DMS79 treated with DMSO at 0.1 percent for 48 hours (cell line): Measurements from ENCODE around the gene HMGA1.

Source experiments
- DNase-seq: peaks from one replicate; lab custom pipeline; 2025; lab: John Stamatoyannopoulos, UW

The HMGA1 gene

DNA sequence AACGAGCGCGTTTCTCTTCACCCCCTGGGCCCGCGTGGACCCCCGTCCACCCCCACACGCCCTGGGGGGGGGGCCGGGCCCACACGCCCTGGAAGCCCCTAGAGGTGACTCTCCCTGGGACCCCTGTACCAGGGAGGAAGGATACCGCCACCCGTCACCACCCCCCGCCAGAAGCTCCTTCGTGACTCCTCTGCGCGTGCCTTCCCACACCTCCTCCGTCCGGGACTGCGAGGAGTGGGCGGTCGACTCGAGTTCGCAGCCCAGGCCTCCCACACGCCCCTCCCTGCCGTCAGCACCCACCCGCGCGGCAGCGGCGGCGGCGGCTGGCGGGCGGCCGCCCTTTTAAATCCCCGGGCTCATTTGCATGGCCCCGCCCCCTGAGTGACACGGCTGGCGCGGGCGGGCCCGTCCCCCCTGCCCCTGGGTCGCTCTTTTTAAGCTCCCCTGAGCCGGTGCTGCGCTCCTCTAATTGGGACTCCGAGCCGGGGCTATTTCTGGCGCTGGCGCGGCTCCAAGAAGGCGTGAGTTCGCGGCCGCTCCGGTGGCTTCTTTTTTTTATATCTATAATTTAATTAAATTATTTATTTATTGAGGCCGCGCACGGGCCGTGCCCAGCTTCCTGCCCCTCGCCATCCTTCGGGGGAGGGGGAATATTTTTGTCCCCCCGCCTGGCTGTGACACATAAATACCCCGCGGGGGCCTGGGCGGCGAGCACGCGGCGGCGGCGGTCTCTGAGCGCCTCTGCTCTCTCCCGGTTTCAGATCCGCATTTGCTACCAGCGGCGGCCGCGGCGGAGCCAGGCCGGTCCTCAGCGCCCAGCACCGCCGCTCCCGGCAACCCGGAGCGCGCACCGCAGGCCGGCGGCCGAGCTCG lies at the start of gene HMGA1:
Gene HMGA1, plus strand, starts transcription at position 431 of the 873 bp plus-strand sequence. CDS start 3,908 bp downstream, outside the sequence.
- DNase-seq, result peak; percentile 79

GRCh38 chr6:34189806-34190503 lies 46.7 kb upstream of the HMGA1 start:
- DNase-seq, result no peak

DNA sequence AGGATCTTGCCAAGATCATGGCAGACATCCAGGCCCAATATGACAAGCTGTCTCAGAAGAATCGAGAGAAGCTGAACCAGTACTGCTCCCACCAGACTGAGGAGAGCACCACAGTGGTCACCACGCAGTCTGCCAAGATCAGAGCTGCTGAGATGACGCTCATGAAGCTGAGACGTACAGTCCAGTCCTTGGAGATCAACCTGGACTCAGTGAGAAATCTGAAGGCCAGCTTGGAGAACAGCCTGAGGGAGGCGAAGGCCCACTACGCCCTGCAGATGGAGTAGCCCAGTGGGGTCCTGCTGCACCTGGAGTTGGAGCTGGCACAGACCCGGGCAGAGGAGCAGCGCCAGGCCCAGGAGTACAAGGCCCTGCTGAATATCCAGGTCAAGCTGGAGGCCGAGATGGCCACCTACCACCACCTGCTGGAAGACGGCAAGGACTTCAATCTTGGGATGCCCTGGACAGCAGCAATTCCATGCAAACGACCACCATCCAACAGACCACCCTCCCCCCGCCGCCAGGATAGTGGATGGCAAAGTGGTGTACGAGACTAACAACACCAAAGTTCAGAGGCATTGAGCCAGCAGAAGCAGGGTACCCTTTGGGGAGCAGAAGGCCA lies 46.1 kb upstream of the HMGA1 start:
- DNase-seq, result no peak

DNA sequence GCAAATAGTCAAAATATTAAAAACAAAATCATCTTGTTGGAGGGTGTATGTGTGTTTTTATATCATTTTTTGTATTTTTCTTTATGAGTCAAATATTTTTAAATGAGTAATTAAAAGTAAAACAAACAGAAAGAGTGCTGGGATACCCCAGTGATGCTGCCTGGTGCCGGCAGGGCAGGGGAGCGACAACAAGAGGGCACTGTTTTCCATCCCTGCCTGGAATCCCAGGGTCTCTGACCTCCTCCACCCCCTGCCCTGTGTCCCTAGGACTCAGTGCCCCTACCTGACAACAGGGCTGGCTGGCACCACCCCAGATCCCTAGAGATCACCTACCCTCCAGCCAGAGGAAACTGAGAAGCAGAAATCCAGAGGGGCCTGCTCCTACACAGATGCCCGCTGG lies 41.9 kb upstream of the HMGA1 start:
- DNase-seq, result no peak

DNA sequence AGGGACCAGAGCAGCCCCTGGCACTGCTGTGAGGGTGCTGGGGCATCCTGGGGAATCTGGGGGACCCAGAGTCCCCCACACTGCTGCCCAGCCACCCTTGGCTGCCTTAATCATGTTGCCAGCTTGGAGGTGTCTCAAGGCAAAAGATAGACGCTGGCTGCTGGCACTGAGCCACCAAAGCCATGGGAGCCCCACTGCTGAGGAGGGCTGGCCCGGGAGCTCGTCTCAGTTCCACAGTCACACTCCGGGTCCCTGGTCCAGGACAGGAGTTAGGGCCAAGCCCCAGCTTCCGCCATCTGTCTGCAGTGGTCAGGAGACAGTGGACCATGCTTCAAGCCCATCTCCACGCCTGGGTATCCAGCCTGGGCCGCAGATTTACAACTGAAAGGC lies 41.0 kb upstream of the HMGA1 start:
- no peak for DNase-seq

- DNase-seq, result peak; percentile 51
Measured at GRCh38 chr6:34196116-34196832, 40.4 kb upstream of the HMGA1 start.

DNA sequence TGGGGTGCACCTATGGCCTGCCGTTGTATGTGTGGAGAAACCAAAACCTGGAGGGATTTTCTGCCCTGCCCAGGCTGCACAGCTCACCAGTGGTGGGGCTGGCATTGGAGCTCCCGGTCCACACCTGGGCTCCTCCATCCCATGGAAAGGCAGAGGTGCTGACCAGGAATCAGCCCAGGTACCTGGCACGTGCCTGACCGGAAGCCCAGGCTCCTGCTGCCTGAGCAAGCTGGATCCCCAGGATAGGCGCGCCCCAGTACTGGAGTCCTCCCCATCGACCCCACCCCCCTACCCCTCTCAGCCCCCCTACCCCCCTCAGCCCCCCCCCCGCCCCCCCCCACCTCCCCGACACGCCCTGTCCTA lies 39.9 kb upstream of the HMGA1 start:
- no peak for DNase-seq

- DNase-seq, result no peak
Measured at GRCh38 chr6:34200340-34200971, 36.2 kb upstream of the HMGA1 start.

DNA sequence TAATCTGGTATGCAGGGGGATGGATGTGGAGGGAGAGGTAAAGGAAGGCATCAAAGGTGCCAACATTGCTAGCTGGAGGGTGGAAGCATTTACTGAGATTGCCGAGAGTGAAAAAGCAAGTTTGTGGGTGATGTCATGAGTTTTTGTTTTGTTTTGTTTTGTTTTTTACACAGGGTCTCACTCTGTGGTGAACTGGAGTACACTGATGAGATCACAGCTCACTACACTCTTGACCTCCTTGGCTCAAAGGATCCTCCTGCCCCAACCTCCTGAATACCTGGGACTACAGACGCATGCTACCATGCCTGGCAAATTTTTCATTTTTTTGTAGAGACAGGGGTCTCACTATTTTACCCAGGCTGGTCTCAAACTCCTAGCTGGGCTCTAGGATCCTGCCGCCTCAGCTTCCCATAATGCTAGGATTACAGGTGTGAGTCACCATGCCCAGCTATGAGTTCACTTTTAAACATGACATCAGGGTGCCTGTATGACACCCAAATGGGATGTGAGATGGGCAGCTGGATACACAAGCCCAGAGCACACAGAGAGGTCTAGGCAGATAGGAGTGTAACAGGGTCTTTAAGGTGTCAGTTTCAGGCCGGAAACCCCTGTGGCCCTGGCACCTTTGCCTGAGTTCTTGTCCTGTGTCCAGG lies 35.1 kb upstream of the HMGA1 start:
- no peak for DNase-seq

GRCh38 chr6:34202329-34203201 lies 34.1 kb upstream of the HMGA1 start:
- DNase-seq, result no peak

- no peak for DNase-seq
Measured at GRCh38 chr6:34204693-34205092, 32.0 kb upstream of the HMGA1 start.

GRCh38 chr6:34205466-34205865 lies 31.2 kb upstream of the HMGA1 start:
- no peak for DNase-seq

GRCh38 chr6:34205916-34206315 lies 30.8 kb upstream of the HMGA1 start:
- DNase-seq, result no peak

GRCh38 chr6:34206726-34207125 lies 29.9 kb upstream of the HMGA1 start:
- DNase-seq, result no peak

DNA sequence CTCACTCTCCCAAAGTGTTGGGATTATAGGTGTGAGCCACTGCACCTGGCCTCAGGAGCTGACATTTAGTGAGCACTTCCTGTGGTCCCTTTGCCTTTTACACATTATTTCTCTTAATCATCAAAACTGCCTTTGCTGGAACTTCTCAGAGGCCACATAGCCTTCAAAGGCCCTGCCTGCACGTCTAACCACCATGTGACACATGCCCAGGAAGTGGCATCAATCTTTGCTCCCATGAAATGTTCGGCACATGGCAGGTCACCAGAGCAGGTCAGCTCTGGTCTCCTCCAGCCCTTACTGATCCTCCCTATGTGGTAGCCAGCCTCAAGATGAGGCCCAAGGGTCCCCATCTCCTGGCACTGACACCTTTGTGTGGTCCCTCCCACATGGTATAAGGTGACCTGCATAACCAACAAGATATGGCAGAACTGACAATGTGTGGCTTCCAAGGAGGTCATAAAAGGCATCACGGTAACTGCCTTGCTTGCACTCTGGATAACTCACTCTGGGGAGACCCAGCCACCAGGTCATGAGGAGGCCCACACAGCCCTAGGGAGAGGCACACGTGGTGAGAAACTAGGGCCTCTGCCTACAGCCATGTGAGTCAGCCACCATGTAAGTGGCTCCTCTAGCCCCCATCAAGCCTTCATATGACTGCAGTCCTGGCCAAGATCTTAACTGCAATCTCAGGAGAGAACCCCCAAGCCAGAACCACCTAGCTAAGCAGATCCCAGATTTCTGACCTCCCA lies 28.8 kb upstream of the HMGA1 start:
- DNase-seq, result no peak

DNA sequence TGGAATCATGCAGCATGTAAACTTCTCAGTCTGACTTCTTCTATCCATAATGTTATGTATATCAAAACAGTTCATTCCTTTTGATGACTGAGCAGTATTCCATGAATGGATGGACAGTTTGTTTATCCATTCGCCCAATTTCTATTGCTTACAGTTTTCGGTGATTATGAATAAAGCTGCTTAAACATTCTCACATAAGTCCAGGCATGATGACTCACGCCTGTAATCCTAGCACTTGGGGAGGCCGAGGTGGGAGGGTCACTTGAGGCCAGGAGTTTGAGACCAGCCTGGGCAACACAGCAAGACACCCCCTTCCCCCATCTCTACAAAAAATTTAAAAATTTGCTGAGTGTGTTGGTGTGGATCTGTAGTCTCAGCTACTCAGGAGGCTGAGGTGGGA lies 22.9 kb upstream of the HMGA1 start:
- no peak for DNase-seq

DNA sequence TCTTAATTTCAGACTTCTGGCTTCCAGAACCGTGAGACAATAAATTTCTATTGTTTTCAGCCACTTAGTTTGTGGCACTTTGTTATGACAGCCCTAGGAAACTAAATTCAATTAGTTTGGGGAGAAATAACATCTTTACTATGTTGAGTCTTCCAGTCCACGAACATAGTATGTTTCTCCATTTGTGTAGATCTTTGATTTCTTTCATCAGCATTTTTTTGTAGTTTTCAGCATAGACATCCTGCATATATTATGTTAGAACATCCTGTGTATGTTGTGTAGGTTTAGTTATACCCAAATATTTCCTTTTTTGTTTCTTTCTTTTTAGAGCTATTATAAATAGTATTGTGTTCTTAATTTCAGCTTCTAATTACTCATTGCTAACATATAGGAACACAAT lies 18.0 kb upstream of the HMGA1 start:
- DNase-seq, result no peak

GRCh38 chr6:34223381-34223955 lies 13.2 kb upstream of the HMGA1 start:
- DNase-seq, result no peak
